Loucy (cell line): ENCODE results near the gene RUNDC3A.

Experiments
- H2AFZ ChIP-seq: fragments of 200-600 bp; sonication (generic); 2 replicates; pipeline ENCODE4 v1.6.0; 2016; ENCODE audit warnings: antibody characterized with exemption, mild to moderate bottlenecking, low read length, moderate library complexity
- H3F3A ChIP-seq: fragments of 200-600 bp; 2 replicates; pipeline ENCODE4 v1.6.0; 2016; ENCODE audit warnings: antibody characterized with exemption, low read depth, mild to moderate bottlenecking
- H3K27me3 ChIP-seq: fragments of 200-600 bp; sonication (generic); 2 replicates; pipeline ENCODE4 v1.6.1; 2014; ENCODE audit warnings: low read length, mild to moderate bottlenecking; ENCODE audit not compliant: insufficient read depth, poor library complexity, severe bottlenecking
- H3K36me3 ChIP-seq: fragments of 200-600 bp; sonication (generic); 2 replicates; pipeline ENCODE4 v1.6.1; 2016; ENCODE audit warnings: low read length; ENCODE audit not compliant: insufficient read depth
- H3K4me1 ChIP-seq: fragments of 200-600 bp; sonication (generic); 2 replicates; pipeline ENCODE4 v1.5.1; 2014; ENCODE audit warnings: low read length, mild to moderate bottlenecking; ENCODE audit not compliant: insufficient read depth, poor library complexity, severe bottlenecking
- H3K4me2 ChIP-seq: fragments of 200-600 bp; sonication (generic); 2 replicates; pipeline ENCODE4 v1.6.0; 2014; ENCODE audit warnings: antibody characterized with exemption, low read length, low read depth, mild to moderate bottlenecking; ENCODE audit not compliant: poor library complexity, severe bottlenecking
- H3K4me3 ChIP-seq: fragments of 200-600 bp; sonication (generic); 2 replicates; pipeline ENCODE4 v1.5.1; 2014; ENCODE audit warnings: low read length, mild to moderate bottlenecking, mixed read lengths; ENCODE audit not compliant: poor library complexity, severe bottlenecking
- H3K79me2 ChIP-seq: fragments of 200-600 bp; sonication (generic); 2 replicates; pipeline ENCODE4 v1.6.1; 2014; ENCODE audit warnings: low read length; ENCODE audit not compliant: insufficient read depth
- H3K9ac ChIP-seq: fragments of 200-600 bp; sonication (generic); 2 replicates; pipeline ENCODE4 v1.6.0; 2014; ENCODE audit warnings: mild to moderate bottlenecking, low read depth, low read length, moderate library complexity; ENCODE audit not compliant: poor library complexity, severe bottlenecking
- H3K9me2 ChIP-seq: fragments of 200-600 bp; sonication (generic); replicated peaks from 2 replicates; pipeline ENCODE4 v1.6.1; 2016; ENCODE audit warnings: low read depth, low read length, mixed read lengths
- H3K9me3 ChIP-seq: fragments of 200-600 bp; sonication (generic); 2 replicates; pipeline ENCODE4 v1.6.1; 2014; ENCODE audit warnings: mild to moderate bottlenecking, antibody characterized with exemption, low read length, low read depth; ENCODE audit not compliant: insufficient read depth
- H4K20me1 ChIP-seq: fragments of 200-600 bp; sonication (generic); 2 replicates; pipeline ENCODE4 v1.6.0; 2014; ENCODE audit warnings: antibody characterized with exemption, low read length, mild to moderate bottlenecking; ENCODE audit not compliant: insufficient read depth, poor library complexity, severe bottlenecking
- EZH2phosphoT487 ChIP-seq: fragments of 200-600 bp; IDR thresholded peaks from 2 replicates; pipeline ENCODE4 v1.6.1; 2018; ENCODE audit warnings: antibody characterized with exemption, mild to moderate bottlenecking, moderate library complexity, borderline replicate concordance
- TF ChIP-seq, protein P1 (sequence below): fragments of 200-600 bp; sonication (generic); conservative IDR thresholded peaks from 2 replicates; pipeline ENCODE4 v1.5.1; 2014; ENCODE audit warnings: mild to moderate bottlenecking, antibody characterized with exemption, low read length

RUNDC3A gene

DNA sequence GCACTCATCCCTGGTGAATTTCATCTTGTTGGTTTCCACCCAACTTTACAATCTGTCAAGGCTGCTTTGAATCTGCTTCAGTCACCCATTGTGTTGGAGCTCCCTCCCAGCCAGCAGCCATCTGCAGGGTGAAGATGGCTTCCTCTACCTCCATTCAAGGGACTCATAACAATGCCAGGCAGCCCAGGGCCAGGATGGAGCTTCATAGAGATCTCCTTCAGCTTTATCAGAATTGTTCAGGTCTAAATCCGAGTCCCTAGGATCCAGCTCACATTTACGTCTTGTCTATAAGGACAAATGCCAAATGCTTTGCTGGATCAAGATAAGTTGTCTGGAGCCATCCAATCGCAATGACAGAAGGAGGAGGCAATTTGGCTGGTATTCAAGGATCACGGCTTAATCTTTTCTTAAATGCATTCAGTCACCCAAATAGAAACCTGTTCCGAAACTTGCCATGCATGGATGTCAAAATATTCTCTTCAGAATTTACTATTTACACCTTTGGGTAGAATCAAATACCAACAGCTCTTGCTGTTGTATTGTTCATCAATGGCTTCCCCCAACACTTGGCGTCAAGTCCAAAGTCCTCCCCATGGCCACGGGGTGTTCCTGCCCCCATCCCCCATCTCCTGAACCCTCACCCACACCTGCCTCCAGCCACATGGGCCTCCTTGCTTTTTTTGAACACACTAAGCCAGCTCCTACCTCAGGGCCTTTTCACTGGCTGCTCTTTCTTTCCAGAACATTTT is 59.0 kb downstream of the RUNDC3A start:
- Histone ChIP-seq H3K9me2 (no peaks in the 10 kb centered on the region), H3K9ac (no peak overlapping the region), H3K4me1 (peaks cover 7% of the 10 kb centered on the region), H4K20me1 (no peaks in the 10 kb centered on the region), H3F3A (no peaks in the 10 kb centered on the region), H3K4me3 (no peak overlapping the region), H3K4me2 (no peak overlapping the region), H3K79me2 (peaks cover 4% of the 10 kb centered on the region; the same call in 1 of the 2 replicates), H3K9me3 (no peaks in the 10 kb centered on the region), H3K27me3 (no peaks in the 10 kb centered on the region), H2AFZ (no peak overlapping the region), H3K36me3 (no peaks in the 10 kb centered on the region)
- TF ChIP-seq, protein P1, sequence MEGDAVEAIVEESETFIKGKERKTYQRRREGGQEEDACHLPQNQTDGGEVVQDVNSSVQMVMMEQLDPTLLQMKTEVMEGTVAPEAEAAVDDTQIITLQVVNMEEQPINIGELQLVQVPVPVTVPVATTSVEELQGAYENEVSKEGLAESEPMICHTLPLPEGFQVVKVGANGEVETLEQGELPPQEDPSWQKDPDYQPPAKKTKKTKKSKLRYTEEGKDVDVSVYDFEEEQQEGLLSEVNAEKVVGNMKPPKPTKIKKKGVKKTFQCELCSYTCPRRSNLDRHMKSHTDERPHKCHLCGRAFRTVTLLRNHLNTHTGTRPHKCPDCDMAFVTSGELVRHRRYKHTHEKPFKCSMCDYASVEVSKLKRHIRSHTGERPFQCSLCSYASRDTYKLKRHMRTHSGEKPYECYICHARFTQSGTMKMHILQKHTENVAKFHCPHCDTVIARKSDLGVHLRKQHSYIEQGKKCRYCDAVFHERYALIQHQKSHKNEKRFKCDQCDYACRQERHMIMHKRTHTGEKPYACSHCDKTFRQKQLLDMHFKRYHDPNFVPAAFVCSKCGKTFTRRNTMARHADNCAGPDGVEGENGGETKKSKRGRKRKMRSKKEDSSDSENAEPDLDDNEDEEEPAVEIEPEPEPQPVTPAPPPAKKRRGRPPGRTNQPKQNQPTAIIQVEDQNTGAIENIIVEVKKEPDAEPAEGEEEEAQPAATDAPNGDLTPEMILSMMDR = no peak
- no peak for TF ChIP-seq EZH2phosphoT487
